CD4-positive, alpha-beta T cell treated with Interleukin-10 for 1 hour (primary cell): ENCODE data around the gene ABCA2.
"Not testable (repeated sequence)": the region's sequence is repeated elsewhere in the genome, so short reads cannot be mapped to it uniquely, and the experiment has no call there.

Source experiments
- DNase-seq: peaks from one replicate; pipeline ENCODE4 v3.0.0-alpha.2; 2020

The ABCA2 gene

DNA sequence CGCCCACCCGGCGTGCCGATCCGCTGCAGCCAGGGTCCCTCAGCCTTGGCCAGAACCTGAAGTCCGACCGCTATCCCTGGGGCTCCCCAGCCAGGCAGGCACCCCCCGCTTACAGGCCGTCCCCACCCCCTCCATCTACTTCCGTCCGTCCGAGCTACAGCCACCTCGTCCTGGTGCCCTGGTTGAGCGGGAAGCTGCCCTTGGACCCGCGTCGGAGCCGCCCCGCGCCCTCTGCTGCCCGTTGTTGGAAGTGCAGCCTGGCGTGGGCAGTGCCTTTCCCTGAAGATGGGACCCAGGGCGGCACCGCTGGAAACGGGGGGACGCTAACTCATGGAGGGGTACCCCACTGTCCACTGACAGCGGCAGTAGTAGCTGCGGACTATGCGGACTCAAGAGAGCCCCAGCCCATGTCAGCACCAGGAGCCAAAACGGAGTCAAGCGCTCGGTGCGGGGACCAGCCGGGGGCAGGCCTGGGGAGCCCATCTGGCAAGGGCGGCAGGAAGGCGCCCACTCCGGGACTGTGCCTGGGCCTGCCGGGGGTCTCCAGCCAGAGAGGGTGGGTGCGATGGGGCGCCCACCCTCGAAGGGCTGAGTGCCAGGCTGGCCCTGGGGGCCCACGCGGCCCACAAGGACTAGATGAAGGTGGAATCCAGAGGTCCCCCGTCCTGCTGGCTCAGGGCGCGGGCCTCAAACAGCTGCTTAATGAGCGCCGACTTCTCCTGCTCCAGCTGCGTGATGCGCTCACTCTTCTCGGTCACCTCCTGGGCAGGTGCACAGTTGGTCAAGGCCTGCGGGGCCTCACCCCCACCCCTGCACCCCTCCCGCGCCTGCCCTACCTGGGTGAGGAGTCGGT is 36.2 kb upstream of the ABCA2 start:
- peak; percentile 62 for DNase-seq

DNA sequence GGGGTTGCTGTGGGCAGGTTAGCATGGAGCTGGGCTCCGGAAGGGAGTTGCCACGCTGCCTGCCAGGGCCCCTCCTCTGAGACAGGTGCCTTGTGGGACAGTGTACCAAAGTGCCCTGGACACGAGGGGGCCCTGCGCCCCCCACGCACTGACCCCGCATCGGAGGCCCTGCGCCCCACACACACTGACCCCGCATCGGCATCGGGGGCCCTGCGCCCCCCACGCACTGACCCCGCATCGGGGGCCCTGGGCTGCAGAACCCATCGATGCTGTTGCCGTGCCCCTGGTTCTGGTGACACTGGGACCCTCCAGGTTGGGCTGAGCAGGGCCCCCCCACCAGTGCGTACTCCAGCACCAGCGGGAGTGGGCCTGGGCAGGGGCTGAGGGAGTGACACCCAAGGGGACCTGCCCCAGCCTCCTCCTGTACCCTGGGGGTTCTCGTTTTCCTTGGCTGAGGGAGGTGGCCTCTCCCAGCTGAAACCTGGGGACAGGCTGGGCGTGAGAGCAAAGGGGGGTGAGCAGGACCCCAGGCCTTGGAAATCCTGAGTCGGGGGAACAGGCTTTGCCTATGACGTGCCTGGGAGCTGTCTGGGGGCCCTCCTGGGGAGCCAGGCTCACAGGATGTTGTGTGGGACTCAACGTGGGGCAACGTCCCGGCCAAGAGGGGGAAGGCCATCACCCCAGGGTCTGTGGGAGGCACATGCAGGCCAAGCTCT is 35.4 kb upstream of the ABCA2 start:
- no peak for DNase-seq

DNA sequence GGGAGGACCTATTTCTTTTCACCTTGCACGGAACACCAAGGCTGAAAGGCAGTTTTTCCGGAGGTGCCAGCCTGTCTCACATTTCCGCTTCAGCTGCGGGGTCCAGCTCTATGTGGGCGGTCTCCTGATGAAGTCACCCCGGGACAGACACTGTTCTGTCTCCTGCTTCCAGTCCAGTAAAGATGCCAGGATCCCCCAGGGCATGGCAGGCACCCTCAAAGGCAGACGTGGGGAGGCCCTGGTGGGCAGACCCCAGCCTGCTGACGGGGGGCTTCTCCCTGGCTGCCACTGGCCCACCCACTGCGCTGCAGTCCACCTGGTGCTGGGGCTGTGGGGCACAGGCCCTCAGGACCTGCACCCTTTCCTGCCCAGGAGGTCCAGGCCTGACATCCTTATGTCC is 34.8 kb upstream of the ABCA2 start:
- DNase-seq: not testable (repeated sequence)

DNA sequence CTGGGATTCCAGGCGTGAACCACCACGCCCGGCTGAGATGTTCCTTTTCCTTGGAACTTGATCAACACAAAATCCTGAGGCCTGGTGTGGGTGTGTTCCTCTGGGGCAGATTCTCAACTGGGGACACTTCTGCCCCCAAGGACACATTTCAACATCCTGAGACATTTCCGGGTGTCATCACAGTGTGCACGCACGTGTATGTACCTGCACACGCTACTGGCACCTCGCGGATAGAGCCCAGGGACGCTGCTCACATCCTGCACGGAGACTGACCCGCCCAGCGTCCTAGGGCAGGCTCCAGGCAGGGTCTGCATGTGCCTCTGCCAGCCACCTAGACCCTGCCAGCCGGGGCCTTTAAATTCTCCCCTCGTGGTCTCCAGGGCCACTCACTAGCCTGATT is 34.3 kb upstream of the ABCA2 start:
- no peak for DNase-seq

DNA sequence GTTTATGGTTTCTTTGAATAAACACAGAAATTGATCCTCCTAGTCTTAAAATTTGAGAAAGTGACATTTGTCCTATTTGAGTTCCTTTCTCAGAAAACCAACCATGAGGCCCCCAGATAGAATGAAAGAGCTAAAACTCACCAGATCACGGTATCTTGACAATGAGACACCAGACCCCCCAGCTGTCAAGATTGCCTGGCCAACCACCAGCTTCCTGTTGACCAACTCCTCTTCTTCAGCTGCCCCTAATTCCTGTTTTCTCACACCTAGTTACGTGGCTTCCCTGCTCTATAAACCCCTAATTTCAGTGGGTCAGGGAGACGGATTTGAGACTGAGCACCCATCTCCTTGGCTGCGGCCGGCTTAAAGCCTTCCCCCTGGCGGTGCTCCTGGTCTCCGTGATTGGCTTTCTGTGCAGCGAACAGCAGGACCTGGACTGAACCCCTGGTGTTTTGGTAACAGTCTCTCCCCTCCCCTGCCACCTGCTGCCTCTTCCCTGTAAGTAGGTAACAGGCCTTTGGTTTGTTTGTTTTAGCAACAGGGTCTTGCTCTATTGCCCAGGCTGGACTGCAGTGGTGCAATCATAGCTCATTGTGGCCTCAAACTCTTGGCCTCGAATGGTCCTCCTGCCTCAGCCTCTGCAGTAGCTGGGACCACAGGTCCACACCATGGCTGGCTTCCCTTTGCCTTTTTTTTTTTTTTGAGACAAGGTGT is 30.6 kb upstream of the ABCA2 start:
- no peak for DNase-seq

DNA sequence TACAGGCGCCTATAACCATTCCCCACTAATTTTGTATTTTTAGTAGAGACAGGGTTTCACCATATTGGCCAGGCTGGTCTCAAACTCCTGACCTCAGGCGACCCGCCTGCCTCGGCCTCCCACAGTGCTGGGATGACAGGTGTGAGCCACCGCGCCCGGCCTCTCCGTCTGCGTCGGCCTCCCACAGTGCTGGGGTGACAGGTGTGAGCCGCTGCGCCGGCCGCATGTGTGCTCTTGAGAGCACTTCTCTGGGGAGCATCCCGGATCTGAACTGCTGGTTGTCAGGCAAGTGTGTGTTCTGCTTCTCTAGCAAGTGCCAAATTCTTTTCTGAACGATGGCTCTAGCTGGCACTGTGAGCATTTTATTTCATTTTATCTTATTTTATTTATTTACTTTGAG is 29.5 kb upstream of the ABCA2 start:
- no peak for DNase-seq

DNA sequence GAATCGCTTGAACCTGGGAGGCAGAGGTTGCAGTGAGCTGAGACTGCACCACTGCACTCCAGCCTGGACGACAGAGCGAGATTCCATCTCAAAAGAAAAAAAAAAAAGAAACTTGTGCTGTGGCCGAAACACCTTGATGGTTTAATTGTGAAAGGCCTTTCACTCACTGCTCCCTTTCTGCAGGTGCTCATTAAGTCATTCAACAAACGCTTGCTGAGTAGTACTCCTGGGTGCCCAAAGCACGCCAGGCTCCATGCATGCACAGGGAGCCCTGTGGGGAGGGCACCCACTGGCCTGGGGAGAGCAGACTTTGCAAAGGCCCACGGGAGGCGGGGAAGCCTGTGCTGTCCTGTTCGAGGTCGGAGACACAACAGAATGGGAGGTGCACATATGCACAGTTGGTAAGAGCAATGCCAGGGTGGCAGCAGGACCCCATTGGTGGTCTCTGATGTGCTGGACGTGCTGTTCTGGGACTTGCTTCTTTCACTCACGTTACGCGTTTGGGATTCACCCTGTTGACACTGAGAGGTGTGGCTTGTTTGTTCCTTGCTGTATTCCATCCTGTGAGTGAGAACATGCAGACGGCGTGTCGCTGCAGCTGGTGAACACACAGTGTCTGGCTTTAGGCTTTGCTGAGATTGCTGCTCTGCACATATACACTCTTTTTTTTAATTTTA is 28.8 kb upstream of the ABCA2 start:
- no peak for DNase-seq

DNA sequence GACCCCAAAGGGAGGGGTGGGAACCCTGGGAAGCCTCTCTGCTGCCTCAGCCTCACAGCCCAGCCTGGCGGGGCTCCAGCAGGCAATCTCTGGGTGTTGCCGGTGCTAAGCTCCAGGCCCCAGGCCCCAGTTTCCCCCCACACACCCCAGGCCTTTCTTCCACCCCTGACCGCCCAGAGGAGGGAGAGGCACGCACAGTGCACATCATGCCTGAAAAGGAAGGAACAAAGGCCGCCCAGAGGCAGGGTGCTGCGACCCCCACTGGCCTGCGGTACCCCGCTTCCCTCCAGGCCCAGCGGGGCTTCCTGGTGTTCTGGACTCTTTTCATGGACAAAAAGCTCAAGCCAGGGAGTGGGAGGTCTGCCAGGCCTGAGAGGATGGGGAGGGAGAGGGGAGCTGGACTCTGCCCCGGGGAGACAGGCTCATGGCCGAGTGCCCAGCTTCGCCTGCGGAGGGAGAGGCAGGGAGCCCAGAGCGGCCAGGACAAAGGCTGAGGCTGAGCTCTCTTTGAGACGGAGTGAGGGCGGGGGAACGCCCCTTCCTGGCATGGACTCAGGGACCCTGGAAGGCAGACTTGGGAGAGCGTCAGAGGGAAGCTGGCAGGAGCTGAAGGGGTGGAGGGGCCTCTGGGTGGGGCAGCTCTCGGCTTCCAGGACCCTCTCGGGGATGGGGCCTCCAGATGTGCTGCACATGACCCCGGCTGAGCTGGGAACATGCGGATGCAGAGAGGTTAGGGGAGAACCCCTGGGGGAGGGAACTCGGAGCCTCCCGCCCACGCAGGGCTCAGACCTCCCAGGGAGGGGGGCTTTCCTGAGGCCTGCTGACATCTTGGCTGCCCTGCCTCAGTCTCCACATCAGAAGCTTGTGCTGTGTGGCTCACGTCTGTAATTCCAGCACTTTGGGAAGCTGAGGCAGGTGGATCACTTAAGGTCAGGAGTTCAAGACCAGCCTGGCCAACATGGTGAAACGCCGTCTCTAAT is 27.6 kb upstream of the ABCA2 start:
- DNase-seq: no peak

DNA sequence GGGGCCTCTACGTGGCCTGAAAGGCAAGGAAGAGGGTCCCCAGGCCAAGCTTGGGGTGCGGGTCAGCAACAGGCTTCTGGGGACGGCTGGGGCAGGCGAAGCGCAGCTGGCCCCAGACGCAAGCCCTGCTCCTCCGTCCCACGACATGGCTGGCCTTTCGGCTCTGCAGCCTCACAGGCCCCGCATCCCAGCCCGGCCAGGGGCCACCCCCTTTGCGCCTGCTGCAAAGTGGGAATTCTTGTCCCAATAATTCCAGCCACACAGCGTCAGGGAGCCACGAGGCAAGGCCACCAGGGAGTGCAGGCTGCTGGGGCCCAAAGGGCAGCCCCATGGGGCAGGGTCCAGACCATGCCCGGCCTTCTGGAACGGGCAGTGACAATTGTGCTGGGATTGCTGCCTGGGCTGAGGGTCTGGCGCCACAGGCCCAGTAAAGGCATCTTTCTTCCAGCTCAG is 26.9 kb upstream of the ABCA2 start:
- DNase-seq: no peak

DNA sequence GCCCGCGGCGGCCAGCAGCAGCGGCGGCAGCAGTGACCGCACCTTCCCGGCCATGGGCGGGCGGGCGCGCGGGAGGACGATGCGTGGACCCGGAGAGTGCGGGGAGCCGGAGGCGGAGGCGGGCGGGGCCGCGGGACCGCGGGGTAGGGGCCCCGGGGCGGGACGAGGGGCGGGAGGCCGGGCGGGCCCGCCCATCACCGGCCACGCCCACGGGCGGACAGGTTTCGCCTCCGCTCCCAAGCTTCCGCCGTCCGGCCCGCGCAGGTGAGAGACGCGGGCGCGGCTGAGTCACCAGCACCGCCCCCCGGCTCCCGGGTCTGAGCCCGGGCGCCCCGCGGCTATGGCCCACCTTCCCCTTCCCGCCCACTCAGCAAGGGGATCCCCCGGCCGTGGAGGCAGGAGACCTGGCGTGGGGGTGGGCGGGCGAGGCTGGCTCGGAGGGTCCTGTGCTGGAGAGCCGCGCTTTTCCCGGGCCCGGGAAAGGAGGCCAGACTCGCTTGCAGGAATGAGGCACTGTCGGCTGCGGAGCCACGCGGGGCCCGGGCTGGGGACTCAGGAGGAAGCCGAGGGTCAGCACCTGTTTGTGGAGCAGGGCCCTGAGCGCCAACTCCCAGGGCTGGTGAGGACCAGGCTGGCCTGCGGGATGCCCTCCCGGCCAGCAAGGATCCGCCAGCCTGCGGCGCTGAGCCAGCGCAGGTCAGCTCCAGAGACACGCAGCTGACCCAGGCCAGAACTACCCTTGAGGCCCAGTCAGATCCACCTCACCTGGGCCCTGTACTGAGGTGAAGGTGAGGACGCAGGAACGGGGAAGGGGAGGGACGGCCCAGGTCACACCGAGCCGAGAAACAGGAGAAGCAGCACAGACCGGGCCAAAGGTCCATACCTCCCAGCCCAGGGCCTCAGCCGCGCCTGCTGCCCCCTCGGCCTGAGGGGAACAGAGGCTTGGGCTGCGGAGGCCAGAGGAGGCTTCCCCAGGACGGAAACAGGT is 26.2 kb upstream of the ABCA2 start, which contains the start of gene ENTPD2:
Gene ENTPD2 (minus strand): TSS at position 118 of the 988 bp plus-strand sequence. CDS start 64 bp downstream, at position 54.
- peak; percentile 50 for DNase-seq

DNA sequence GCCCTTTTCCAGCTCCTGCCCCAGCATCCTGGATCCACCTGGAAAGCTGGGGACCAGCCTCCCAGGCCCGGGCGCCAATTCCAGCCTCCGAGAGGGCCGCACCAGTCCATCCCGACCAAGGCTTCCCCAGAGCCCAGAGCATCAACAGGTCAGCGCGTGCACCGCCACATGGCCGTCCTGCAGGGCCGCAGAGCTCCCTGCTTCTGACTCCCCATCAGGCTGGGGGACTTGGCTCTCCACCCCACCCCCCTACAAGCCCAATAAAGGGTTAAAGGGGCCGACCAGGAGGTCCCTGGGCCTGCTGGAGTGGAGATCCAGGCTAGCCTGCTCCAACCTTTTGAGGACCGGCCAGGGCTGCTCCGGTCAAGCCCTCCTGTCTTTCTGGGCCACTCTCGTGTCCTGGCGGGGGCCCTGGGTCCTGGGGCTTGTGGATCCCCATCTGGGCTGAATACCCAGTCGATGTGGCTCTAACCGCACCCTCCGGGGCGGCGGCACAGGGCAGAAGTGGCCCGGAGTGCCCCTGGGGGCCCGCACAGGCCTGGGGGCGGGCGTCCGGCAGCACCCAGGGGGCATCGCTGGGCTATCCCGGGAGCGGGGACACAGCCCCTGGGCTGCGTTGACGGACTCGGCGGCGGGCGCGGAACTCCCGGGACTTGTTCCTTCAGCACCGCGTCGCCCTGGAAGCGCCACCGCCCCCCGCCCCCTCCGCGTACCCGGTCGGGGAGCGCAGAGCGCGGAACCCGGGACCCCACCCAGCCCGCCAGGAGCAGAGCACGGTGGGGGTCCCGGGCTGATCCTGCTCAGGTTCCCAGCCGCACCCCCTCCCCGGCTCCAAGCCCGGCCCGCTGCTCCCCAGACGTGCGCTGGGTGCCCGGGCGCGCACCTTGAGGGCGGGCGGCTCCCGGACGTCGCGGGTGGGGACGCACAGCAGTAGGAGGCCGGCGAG is 25.2 kb upstream of the ABCA2 start:
- DNase-seq: no peak

DNA sequence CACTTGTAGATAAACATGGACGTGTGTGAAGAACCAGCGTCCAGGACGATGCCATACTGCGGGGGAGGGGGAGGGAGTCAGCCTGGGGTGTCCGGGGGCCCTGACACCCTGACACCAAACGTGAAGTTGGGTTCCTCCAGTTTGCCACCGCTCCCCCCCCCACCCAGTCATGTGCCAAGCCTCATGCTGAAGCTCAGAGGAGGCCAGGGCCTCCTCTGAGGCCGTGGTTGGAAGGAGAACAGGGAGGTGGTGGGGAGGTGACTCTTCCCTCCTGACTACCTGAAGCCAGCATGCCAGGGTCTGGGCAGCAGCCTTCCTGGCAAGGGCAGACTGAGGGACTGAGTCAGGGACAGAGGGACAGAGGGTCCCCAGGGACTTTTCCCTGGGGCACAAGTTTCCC is 24.3 kb upstream of the ABCA2 start:
- no peak for DNase-seq

DNA sequence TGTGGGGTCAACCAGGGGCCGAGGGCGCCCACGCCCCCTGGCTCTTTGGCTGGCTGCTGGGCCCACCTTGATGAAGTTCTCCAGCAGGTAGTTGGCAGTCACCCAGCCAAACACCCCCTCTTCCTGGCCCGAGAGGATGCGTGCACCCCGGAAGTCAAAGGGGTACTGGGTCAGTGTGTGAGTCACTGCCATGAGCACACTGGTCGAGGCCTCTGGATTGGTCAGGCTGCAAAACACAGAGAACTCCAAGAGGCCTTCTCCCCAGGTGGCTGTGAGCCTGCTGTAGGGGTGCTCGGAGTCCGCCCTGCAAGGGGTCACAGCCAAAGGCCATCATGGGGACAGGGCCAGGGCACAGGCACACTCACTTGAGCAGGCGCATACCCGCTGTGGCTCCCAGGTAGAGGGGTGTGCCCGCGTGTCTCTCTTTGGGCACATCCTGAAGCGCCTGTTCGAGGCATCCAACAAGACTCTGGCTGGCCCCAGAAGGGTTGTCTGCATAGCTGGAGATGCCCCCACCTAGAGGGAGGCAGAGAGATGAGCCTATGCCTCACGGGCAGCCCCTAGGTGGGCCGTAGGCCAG is 23.2 kb upstream of the ABCA2 start:
- no peak for DNase-seq

DNA sequence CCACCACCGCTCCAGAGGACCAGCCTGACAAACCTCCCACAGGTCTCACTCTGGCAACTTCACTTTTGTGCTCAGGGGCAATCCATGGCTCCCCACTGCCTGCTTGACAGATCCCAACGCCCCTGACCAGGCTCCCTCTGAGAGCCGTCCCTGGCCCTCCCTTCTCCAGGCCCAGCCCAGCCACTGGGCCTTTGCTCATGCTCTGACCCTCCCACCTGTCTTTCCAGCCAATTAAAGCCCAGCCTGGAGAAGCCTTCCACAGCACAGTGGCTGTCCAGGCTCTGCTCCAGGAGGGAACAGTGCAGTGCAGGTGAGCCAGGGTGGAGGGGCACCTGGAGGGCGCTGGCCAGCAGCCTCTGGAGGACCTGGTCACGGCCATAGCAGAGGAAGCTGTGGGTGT is 22.5 kb upstream of the ABCA2 start:
- DNase-seq: no peak

DNA sequence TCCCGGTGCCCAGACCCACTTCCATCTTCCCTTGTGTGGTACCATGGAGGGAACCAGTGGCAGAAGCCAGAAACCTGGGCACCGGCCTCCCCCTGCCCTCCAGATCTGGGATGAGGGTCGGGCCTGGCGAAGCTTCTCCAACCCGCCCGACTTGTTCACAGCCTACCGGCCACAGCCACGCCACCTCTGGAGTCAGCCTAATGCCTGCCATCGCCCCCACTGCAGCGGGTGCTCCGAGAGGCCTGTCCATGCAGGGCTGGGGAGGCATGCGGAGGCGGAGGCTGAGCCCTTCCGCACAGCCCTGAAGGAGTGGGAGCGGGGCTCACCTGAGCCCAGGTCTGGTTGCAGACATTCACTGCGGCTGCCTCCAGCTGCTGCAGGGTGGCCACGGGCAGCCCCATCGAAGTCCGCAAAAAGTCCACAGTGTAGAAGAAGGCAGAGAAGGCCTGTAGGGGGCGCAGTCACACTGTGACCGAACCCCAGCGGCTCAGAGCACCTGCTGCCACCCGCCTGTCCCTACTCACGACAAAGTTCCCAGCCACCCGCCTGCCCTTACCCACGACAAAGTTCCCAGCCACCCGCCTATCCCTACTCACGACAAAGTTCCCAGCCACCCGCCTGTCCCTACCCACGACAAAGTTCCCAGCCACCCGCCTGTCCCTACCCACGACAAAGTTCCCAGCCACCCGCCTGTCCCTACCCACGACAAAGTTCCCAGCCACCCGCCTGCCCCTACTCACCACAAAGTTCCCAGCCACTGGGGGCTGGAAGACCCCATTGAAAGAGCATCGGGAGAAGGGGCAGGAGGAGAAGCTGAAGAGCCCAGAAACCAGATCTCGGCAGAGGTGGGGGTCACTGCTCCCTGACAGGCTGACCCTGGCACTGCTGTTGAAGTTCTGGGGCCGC is 21.8 kb upstream of the ABCA2 start:
- peak; percentile 64 for DNase-seq

DNA sequence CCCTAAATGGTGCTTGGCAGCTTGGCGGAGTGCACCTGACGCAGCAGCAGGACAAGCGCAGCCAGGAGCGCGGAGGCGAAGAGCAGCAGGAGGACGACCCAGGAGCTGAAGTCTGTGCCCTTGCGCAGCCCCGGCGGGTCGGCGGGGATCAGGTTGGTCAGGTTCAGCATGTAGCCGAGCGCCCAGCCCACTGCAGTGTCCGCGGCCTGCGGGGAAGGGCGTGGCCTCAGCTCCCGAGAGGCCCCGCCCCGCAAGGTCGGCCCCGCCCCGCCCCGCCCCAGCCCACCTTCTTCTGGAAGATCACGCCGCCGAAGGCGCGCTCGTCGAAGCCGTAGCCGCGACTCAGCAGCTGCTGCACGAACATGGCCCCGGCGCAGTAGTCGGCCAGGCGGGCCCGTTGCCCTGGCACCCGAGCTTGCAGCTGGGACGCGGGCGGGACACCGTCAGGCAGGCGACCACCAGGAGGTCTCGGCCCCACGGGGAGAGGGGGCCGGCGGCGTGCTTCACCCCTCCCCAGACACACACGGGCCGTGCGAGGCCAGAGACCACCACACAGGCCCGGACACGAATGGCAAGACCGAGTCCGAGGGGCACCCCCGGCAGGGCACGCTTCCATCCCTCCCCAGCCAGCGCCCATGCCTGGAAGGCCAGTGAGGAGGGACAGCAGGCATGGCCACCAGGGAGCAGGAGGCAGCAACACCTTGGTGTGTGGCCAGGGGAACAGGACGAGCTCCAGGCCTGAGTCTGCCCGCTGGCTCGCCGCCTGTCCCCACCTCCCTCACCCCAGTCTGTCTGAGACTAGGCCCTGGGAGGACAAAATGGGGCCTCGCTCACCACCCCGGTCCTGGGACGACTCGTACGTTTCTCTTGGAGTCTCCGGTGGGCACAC is 20.9 kb upstream of the ABCA2 start:
- DNase-seq: no peak
